ENCODE measurements around the gene CPNE8. TPM values are rescaled to one million over a fixed set of nuclear protein-coding genes. Genes with fewer than 3 reads are reported as not detected.

The CPNE8 gene
- total RNA-seq, 4 donors from 2014 or later = 10.5 to 18.1 (median 15.1) TPM

DNA sequence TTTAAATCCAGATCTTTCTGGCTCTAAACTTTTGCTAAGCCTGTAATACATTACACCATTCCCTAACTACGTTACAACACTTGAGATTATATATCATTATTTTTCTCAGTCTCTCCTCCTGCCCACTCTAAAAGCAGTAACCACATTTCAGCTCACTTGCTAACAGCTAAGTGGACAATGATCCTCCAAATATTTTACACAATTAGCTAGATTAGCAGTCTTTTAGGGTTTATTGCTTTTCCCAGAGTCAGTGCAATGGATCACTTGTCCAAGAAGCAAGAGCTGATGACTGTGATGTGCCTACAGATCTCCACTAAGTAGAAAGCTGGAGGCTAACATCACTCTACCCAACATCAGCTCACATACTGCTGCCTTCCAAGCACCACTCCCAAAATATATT lies 17.6 kb downstream of the CPNE8 start:
- no peaks in the 10 kb centered on the region for H3K27me3 ChIP-seq
- H3K27ac ChIP-seq = no peak overlapping the region
- no peak overlapping the region for H3K4me3 ChIP-seq
- DNase-seq = no peak
- H3K4me1 ChIP-seq = peaks cover 9 to 24% (median 12%) of the 10 kb centered on the region in 3 donors
- intact Hi-C loops (cut with DNase I) = no loop called here
- H3K9me3 ChIP-seq = no peaks in the 10 kb centered on the region
- no peaks in the 10 kb centered on the region for H3K36me3 ChIP-seq
- WGBS, 2 donors = 67 to 68% methylated on average over 1 of the region's 1 CpG
- TF ChIP-seq, protein P1, sequence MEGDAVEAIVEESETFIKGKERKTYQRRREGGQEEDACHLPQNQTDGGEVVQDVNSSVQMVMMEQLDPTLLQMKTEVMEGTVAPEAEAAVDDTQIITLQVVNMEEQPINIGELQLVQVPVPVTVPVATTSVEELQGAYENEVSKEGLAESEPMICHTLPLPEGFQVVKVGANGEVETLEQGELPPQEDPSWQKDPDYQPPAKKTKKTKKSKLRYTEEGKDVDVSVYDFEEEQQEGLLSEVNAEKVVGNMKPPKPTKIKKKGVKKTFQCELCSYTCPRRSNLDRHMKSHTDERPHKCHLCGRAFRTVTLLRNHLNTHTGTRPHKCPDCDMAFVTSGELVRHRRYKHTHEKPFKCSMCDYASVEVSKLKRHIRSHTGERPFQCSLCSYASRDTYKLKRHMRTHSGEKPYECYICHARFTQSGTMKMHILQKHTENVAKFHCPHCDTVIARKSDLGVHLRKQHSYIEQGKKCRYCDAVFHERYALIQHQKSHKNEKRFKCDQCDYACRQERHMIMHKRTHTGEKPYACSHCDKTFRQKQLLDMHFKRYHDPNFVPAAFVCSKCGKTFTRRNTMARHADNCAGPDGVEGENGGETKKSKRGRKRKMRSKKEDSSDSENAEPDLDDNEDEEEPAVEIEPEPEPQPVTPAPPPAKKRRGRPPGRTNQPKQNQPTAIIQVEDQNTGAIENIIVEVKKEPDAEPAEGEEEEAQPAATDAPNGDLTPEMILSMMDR (IDR thresholded peaks at IDR 0.05) = no peak
- TF ChIP-seq POLR2A (IDR thresholded peaks at IDR 0.05) = no peak

DNA sequence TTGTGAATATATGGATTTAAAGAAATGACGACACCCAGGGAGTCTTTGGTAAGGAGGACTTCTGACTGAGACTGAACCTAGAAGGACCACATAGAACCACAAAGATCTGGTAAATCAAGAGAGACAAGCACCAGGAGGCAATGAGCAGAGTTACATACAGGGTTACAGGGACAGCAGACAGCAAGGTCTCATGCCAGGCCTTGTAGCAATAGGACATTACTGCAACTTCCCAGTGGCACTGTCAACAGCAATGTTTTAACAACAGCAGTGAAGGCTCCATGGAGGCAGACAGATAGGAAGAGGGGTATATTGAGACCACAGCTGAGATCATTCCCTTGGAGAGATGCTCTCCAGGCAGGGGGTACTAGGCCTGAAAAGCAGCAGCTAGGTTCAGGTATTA lies 18.5 kb downstream of the CPNE8 start:
- intact Hi-C loops (cut with DNase I) = no loop called here
- Histone ChIP-seq H3K9me3 (no peaks in the 10 kb centered on the region), H3K27me3 (no peaks in the 10 kb centered on the region), H3K36me3 (no peaks in the 10 kb centered on the region), H3K4me1 (peaks cover under 1 to 16% (median 6%) of the 10 kb centered on the region in 3 donors), H3K4me3 (no peak overlapping the region), H3K27ac (no peak overlapping the region)
- no peak for DNase-seq
- no peak for TF ChIP-seq POLR2A (IDR thresholded peaks at IDR 0.05)
- TF ChIP-seq, protein P1 (IDR thresholded peaks at IDR 0.05) = no peak
- WGBS, 2 donors = 90 to 95% methylated on average over 1 of the region's 1 CpG

DNA sequence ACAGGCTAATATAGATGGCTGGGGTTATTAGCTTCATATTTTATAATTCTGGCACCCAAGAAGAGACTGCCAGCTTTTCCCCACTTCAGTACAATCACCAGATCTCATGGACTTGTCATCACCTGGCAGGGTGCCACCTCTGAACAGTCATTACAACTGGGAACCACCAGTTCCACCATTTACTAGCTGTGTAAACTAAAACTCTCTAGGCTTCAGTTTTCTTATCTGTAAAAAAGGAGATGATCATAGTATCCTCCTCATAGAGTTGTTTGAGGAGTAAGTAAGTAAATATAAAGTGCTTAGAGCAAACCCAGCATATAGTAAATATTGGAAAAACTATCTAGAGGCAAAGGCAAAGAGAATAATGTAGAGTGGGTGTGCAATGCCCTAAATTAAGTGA lies 19.3 kb downstream of the CPNE8 start:
- intact Hi-C loops (cut with DNase I) = no loop called here
- Histone ChIP-seq H3K27me3 (no peaks in the 10 kb centered on the region), H3K9me3 (no peaks in the 10 kb centered on the region), H3K27ac (no peak overlapping the region), H3K36me3 (no peaks in the 10 kb centered on the region), H3K4me1 (peaks cover 0 to 11% (median 4%) of the 10 kb centered on the region in 3 donors), H3K4me3 (no peak overlapping the region)
- DNase-seq = no peak
- TF ChIP-seq, protein P1 (IDR thresholded peaks at IDR 0.05) = no peak
- TF ChIP-seq POLR2A (IDR thresholded peaks at IDR 0.05) = no peak

DNA sequence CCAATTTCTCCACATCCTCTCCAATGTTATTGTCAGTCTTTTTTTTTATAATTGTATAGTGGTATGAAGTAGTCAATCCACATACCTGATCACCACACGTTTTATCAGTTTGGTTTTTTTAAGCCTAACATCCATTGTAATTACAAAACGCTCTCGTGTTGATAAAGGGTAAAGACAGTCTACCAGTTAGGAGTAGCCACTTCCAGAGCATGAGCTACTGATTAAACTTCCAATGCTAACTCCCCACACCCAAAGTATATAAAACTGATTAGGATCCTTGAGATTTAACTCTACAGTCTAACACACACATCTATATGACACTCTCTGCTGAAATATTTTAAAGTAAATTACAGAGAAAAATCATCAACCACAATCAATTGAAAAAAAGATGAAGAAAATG lies 20.7 kb downstream of the CPNE8 start:
- TF ChIP-seq POLR2A (IDR thresholded peaks at IDR 0.05) = no peak
- TF ChIP-seq, protein P1 (IDR thresholded peaks at IDR 0.05) = no peak
- H3K36me3 ChIP-seq = no peaks in the 10 kb centered on the region
- H3K4me3 ChIP-seq = no peak overlapping the region
- no peaks in the 10 kb centered on the region for H3K27me3 ChIP-seq
- no peak overlapping the region for H3K27ac ChIP-seq
- H3K4me1 ChIP-seq = no peaks in the 10 kb centered on the region
- 85 to 90% methylated on average over 3 of the region's 3 CpGs for WGBS, 2 donors
- intact Hi-C loops (cut with DNase I) = no loop called here
- no peak for DNase-seq
- H3K9me3 ChIP-seq = no peaks in the 10 kb centered on the region

DNA sequence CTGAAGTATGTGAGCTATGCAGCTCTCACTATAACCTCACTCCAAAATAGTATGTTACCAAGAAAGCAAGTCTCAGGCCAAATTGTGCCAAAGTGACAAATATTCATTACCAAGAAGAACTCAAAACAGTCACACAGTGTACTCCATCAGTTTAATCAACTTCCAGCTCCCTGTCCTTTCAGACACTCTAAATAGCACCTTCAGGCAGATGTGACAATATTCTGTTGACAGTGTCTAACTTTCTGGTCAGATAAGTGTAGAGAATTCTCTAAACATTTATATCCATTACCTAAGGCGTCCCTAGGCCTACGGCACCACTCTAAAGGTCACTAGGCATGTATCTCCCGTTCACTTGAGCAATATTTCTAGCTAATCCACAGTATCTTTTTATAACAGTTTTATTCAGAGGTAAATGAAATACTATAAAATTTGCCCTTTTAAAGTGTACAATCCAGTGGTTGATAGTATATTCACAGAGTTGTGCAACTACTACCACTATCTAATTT lies 21.7 kb downstream of the CPNE8 start:
- Histone ChIP-seq H3K27ac (no peak overlapping the region), H3K9me3 (no peaks in the 10 kb centered on the region), H3K4me3 (no peak overlapping the region), H3K4me1 (no peaks in the 10 kb centered on the region), H3K27me3 (no peaks in the 10 kb centered on the region), H3K36me3 (no peaks in the 10 kb centered on the region)
- intact Hi-C loops (cut with DNase I) = no loop called here
- no peak for TF ChIP-seq POLR2A (IDR thresholded peaks at IDR 0.05)
- TF ChIP-seq, protein P1 (IDR thresholded peaks at IDR 0.05) = no peak
- no peak for DNase-seq
- WGBS, 2 donors = 94 to 97% methylated on average over 3 of the region's 3 CpGs
